ENCODE results near the gene NXN. TPM values are rescaled to one million over a fixed set of nuclear protein-coding genes. Genes with fewer than 3 reads are reported as not detected.

Gene NXN
- total RNA-seq, 2 donors from 2014 or later = 24.4 TPM

DNA sequence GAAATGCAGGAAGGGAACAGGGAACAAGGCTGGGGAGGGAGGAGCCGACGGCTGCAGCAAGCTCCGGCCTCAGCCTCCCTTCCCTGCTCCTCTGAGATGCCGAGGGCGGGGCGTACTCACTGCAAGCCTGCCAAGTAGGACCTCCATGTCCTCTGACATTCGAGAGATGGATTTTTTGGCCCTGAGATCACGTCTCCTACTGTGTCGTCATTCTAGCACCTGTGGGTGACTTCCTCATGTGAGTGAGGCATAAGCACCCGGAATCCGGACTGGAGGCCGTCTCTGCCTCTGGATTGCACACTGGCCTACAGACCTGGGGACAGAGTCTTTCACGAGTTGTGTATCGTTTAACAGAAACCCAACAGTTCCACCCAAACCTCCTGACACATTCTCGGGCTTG, 183.0 kb downstream of the NXN start:
- H3K36me3 ChIP-seq (replicated peaks in 1 of 2; ENCODE audit: insufficient read depth in 1 of 2, low read depth in 2 of 2) = no peaks in the 10 kb centered on the region
- H3K4me3 ChIP-seq = no peak overlapping the region
- H3K9me3 ChIP-seq = no peaks in the 10 kb centered on the region
- TF ChIP-seq CTCF (IDR thresholded peaks at IDR 0.05) (no peak), POLR2A (IDR thresholded peaks at IDR 0.05) (no peak)
- no peaks in the 10 kb centered on the region for H3K27me3 ChIP-seq
- DNase-seq (no peak), ATAC-seq (no peak)
- WGBS, 2 donors = 83 to 93% methylated on average over 10 to 15 of the region's 15 CpGs
- intact Hi-C loops (cut with DNase I) = no loop called here
- H3K4me1 ChIP-seq = peaks cover 31% of the 10 kb centered on the region
- H3K27ac ChIP-seq = peak overlapping the region in 1 of 4 donors; percentile 17

DNA sequence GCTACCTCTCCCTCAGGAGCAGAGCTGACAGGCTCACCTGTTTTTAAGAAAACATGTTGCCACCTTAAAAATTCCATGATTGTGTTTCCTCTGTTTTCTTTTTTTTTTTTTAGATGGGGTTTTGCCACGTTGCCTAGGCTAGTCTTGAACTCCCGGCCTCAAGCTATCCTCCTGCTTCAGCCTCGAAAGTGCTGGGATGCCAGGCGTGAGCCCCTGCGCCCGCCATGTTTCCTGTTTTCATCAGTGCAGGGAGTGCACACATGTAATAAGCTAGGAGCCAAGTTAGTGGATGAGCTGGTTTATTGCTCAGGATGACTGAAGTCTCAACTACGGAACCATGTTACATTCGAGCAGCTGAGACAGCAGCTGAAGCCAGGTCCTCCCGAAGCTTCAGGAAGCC, 183.9 kb downstream of the NXN start:
- no peak for ATAC-seq
- intact Hi-C loops (cut with DNase I) = no loop called here
- Histone ChIP-seq H3K36me3 (replicated peaks in 1 of 2; ENCODE audit: insufficient read depth in 1 of 2, low read depth in 2 of 2) (no peaks in the 10 kb centered on the region), H3K27me3 (no peaks in the 10 kb centered on the region), H3K27ac (peak overlapping the region in 3 of 4 donors; percentile 80 to 83 (median 81)), H3K4me1 (peaks cover 24% of the 10 kb centered on the region), H3K4me3 (no peak overlapping the region), H3K9me3 (no peaks in the 10 kb centered on the region)
- TF ChIP-seq CTCF (IDR thresholded peaks at IDR 0.05) = no peak
- no peak for TF ChIP-seq POLR2A (IDR thresholded peaks at IDR 0.05)
- DNase-seq = no peak
- WGBS, 2 donors = 70 to 88% methylated on average over 9 of the region's 9 CpGs

- intact Hi-C loops (cut with DNase I) = no loop called here
- Histone ChIP-seq H3K4me1 (peaks cover 24% of the 10 kb centered on the region), H3K36me3 (replicated peaks in 1 of 2; ENCODE audit: insufficient read depth in 1 of 2, low read depth in 2 of 2) (no peaks in the 10 kb centered on the region), H3K9me3 (no peaks in the 10 kb centered on the region), H3K4me3 (no peak overlapping the region), H3K27ac (peak overlapping the region; percentile 58 to 83 (median 80)), H3K27me3 (no peaks in the 10 kb centered on the region)
- DNase-seq (peak in 1 of 4 donors; percentile 40), ATAC-seq (peak; percentile 4)
- TF ChIP-seq CTCF (IDR thresholded peaks at IDR 0.05) (no peak), POLR2A (IDR thresholded peaks at IDR 0.05) (no peak)
- 55 to 57% methylated on average over 11 to 14 of the region's 14 CpGs for WGBS, 2 donors
Observed at GRCh38 chr17:795276-795675, 184.3 kb downstream of the NXN start.

GRCh38 chr17:794876-795275, 184.7 kb downstream of the NXN start:
- WGBS, 2 donors = 8 to 10% methylated on average over 18 of the region's 18 CpGs
- Histone ChIP-seq H3K4me3 (no peak overlapping the region), H3K4me1 (peaks cover 27% of the 10 kb centered on the region), H3K27ac (peak overlapping the region; percentile 77 to 83 (median 80)), H3K9me3 (no peaks in the 10 kb centered on the region), H3K27me3 (no peaks in the 10 kb centered on the region), H3K36me3 (replicated peaks in 1 of 2; ENCODE audit: insufficient read depth in 1 of 2, low read depth in 2 of 2) (no peaks in the 10 kb centered on the region)
- intact Hi-C loops (cut with DNase I) = no loop called here
- DNase-seq (peak; percentile 95 to 99 (median 96)), ATAC-seq (peak; percentile 95)
- TF ChIP-seq CTCF (IDR thresholded peaks at IDR 0.05) (peak; percentile 75 to 98 (median 96)), POLR2A (IDR thresholded peaks at IDR 0.05) (peak in 1 of 3 donors; percentile 17)

GRCh38 chr17:792277-792676, 187.3 kb downstream of the NXN start:
- Histone ChIP-seq H3K27ac (peak overlapping the region in 1 of 4 donors; percentile 12), H3K27me3 (no peaks in the 10 kb centered on the region), H3K4me3 (no peak overlapping the region), H3K36me3 (replicated peaks in 1 of 2; ENCODE audit: insufficient read depth in 1 of 2, low read depth in 2 of 2) (peaks cover 0 to 4% of the 10 kb centered on the region in 2 donors), H3K4me1 (peaks cover 48% of the 10 kb centered on the region), H3K9me3 (no peaks in the 10 kb centered on the region)
- WGBS, 2 donors = 74 to 76% methylated on average over 4 to 9 of the region's 9 CpGs
- ATAC-seq (no peak), DNase-seq (no peak)
- TF ChIP-seq POLR2A (IDR thresholded peaks at IDR 0.05) (no peak), CTCF (IDR thresholded peaks at IDR 0.05) (no peak)
- intact Hi-C loops (cut with DNase I) = no loop called here
